Mesenteric fat pad (tissue), 1 donor: ENCODE measurements around the gene ROBO1. TPM values are rescaled to one million over a fixed set of nuclear protein-coding genes. Genes with fewer than 3 reads are reported as not detected.

ENCODE experiments used
- DNase-seq: peaks from one replicate; pipeline ENCODE4 v3.0.0-alpha.2; 2020; ENCODE audit warnings: low spot score
- total RNA-seq: library from RNA; stranded (reverse); fragmentation: NEBNext Ultra II Directional; extraction: Animal tissue kit (Norgen Biotek cat#: 25700); gene quantifications from one replicate; pipeline ENCODE4 v1.2.1, GENCODE V29; 2021
- donor health status: DM: yes; HTN: yes; CAD: no.

The ROBO1 gene
- total RNA-seq, 1 donor from 2014 or later, result 7.1 TPM

GRCh38 chr3:79672075-79672474 lies 95.7 kb downstream of the ROBO1 start:
- no peak for DNase-seq

- no peak for DNase-seq
These were observed 97.6 kb downstream of the ROBO1 start for GRCh38 chr3:79670178-79670577.

GRCh38 chr3:79664455-79664854 lies 103.3 kb downstream of the ROBO1 start:
- no peak for DNase-seq

GRCh38 chr3:79661896-79662295 lies 105.9 kb downstream of the ROBO1 start:
- DNase-seq, result no peak

GRCh38 chr3:79657076-79657475 lies 110.7 kb downstream of the ROBO1 start:
- DNase-seq, result no peak

GRCh38 chr3:79654019-79654418 lies 113.8 kb downstream of the ROBO1 start:
- DNase-seq, result no peak

GRCh38 chr3:79653266-79653830 lies 114.5 kb downstream of the ROBO1 start:
- no peak for DNase-seq

- no peak for DNase-seq
These were observed 116.2 kb downstream of the ROBO1 start for GRCh38 chr3:79651536-79652065.

GRCh38 chr3:79639855-79640254 lies 127.9 kb downstream of the ROBO1 start:
- DNase-seq, result no peak

- no peak for DNase-seq
These were observed 131.4 kb downstream of the ROBO1 start for GRCh38 chr3:79636372-79636771.

- no peak for DNase-seq
These were observed 135.0 kb downstream of the ROBO1 start for GRCh38 chr3:79632842-79633241.

GRCh38 chr3:79618883-79619282 lies 148.9 kb downstream of the ROBO1 start:
- no peak for DNase-seq

GRCh38 chr3:79606414-79606813 lies 161.4 kb downstream of the ROBO1 start:
- DNase-seq, result no peak

- no peak for DNase-seq
These were observed 163.1 kb downstream of the ROBO1 start for GRCh38 chr3:79604681-79605080.

- DNase-seq, result no peak
These were observed 165.4 kb downstream of the ROBO1 start for GRCh38 chr3:79602385-79602784.

- DNase-seq, result no peak
These were observed 169.2 kb downstream of the ROBO1 start for GRCh38 chr3:79598594-79598993.

GRCh38 chr3:79597709-79598108 lies 170.1 kb downstream of the ROBO1 start:
- no peak for DNase-seq

- DNase-seq, result no peak
These were observed 180.6 kb downstream of the ROBO1 start for GRCh38 chr3:79587150-79587549.

- no peak for DNase-seq
These were observed 181.6 kb downstream of the ROBO1 start for GRCh38 chr3:79586232-79586631.

- no peak for DNase-seq
These were observed 194.9 kb downstream of the ROBO1 start for GRCh38 chr3:79572930-79573329.

GRCh38 chr3:79568938-79569337 lies 198.9 kb downstream of the ROBO1 start:
- no peak for DNase-seq

GRCh38 chr3:79564192-79564591 lies 203.6 kb downstream of the ROBO1 start:
- no peak for DNase-seq

GRCh38 chr3:79560698-79561097 lies 207.1 kb downstream of the ROBO1 start:
- no peak for DNase-seq

- DNase-seq, result no peak
These were observed 208.9 kb downstream of the ROBO1 start for GRCh38 chr3:79558943-79559342.
